Endothelial cell of umbilical vein (primary cell): ENCODE measurements around the gene PROC. TPM values are rescaled to one million over a fixed set of nuclear protein-coding genes. Genes with fewer than 3 reads are reported as not detected.

ENCODE experiments used
- BruUV-seq: library from RNA; stranded (reverse); fragments of 400-500 nt; replicated peaks from 2 replicates; lab custom pipeline; 2021; lab: Mats Ljungman, UMichigan
- CTCF ChIA-PET: fragments of 300-600, 350-600 bp; sonication (Branson Sonifier 250); formaldehyde crosslinking; loops from one replicate; lab custom pipeline; 2021; ENCODE audit warnings: antibody characterized with exemption, inconsistent platforms; lab: Charles Lee
- POLR2A ChIA-PET: fragments of 300-600, 350-600 bp; sonication (Branson Sonifier 250); formaldehyde crosslinking; loops from one replicate; lab custom pipeline; 2021; ENCODE audit warnings: antibody characterized with exemption, inconsistent platforms; lab: Charles Lee
- DNase-seq: peaks from one replicate; pipeline ENCODE4 v3.0.0-alpha.2; 2011; ENCODE audit warnings: low read depth, low spot score
- FAIRE-seq: peaks from 2 replicates; lab custom pipeline; 2011; peaks lifted over from hg19 to GRCh38; lab: Jason Lieb, UNC
- H2AFZ ChIP-seq: 2 replicates; pipeline ENCODE4 v1.6.0; 2012; ENCODE audit warnings: low read depth, low read length, control low read depth, inconsistent platforms
- H3K27ac ChIP-seq: 2 replicates; pipeline ENCODE4 v1.5.1; 2011; ENCODE audit warnings: low read depth, mild to moderate bottlenecking, control low read depth, low read length, moderate library complexity; ENCODE audit not compliant: insufficient read depth
- H3K27me3 ChIP-seq, 2 experiments: 2 replicates each; pipeline versions ENCODE4 v1.6.0 to v1.6.1; 2011; ENCODE audit warnings: low read length in 2 of 2, mixed read lengths in 1 of 2; ENCODE audit not compliant: control insufficient read depth in 2 of 2, insufficient read depth in 2 of 2
- H3K36me3 ChIP-seq, 2 experiments: 2 replicates in 1 of 2; 3 replicates in 1 of 2; pipeline ENCODE4 v1.5.1; 2011; ENCODE audit warnings: low read length in 2 of 2, mild to moderate bottlenecking in 1 of 2, moderate library complexity in 1 of 2; ENCODE audit not compliant: control insufficient read depth in 2 of 2, insufficient read depth in 2 of 2; ENCODE audit errors: extremely low read depth in 1 of 2
- H3K4me1 ChIP-seq: 3 replicates; pipeline ENCODE4 v1.5.1; 2011; ENCODE audit warnings: mild to moderate bottlenecking, low read length; ENCODE audit not compliant: control insufficient read depth, insufficient read depth; ENCODE audit errors: extremely low read depth
- H3K4me2 ChIP-seq: 2 replicates; pipeline ENCODE4 v1.6.1; 2011; ENCODE audit warnings: low read length, control low read depth, mixed read lengths; ENCODE audit not compliant: insufficient read depth
- H3K4me3 ChIP-seq, 3 experiments: fragments of 200-600 bp in 1 of 3; sonication (generic), shearing (Covaris generic) in 1 of 3; replicated peaks in 1 of 3; 2 replicates each; pipeline ENCODE4 v1.5.1; 2011 to 2016; ENCODE audit warnings: control low read depth in 3 of 3, low read length in 3 of 3, mild to moderate bottlenecking in 2 of 3, inconsistent platforms in 1 of 3, low read depth in 1 of 3, moderate library complexity in 1 of 3; ENCODE audit not compliant: insufficient read depth in 1 of 3
- H3K79me2 ChIP-seq: 2 replicates; pipeline ENCODE4 v1.6.0; 2012; ENCODE audit warnings: low read length, inconsistent platforms; ENCODE audit not compliant: control insufficient read depth, insufficient read depth
- H3K9ac ChIP-seq: replicated peaks from 2 replicates; pipeline ENCODE3; 2011; ENCODE audit warnings: low read length, control low read depth; ENCODE audit not compliant: insufficient read depth; ENCODE audit errors: extremely low read depth
- H3K9me1 ChIP-seq: replicated peaks from 3 replicates; pipeline ENCODE4 v1.6.0; 2011; ENCODE audit warnings: mild to moderate bottlenecking, low read length; ENCODE audit not compliant: control insufficient read depth, insufficient read depth; ENCODE audit errors: extremely low read depth
- H3K9me3 ChIP-seq: replicated peaks from 2 replicates; pipeline ENCODE4 v1.5.1; 2012; ENCODE audit warnings: low read length, inconsistent platforms; ENCODE audit not compliant: control insufficient read depth, insufficient read depth
- H4K20me1 ChIP-seq: replicated peaks from 2 replicates; pipeline ENCODE3; 2011; ENCODE audit warnings: mild to moderate bottlenecking, low read length; ENCODE audit not compliant: control insufficient read depth, insufficient read depth; ENCODE audit errors: extremely low read depth
- EZH2 ChIP-seq: IDR thresholded peaks from 2 replicates; pipeline ENCODE4 v1.6.1; 2012; ENCODE audit warnings: borderline replicate concordance, low read depth, mild to moderate bottlenecking, moderate library complexity, low read length, inconsistent platforms; ENCODE audit not compliant: severe bottlenecking
- FOS ChIP-seq: IDR thresholded peaks from 2 replicates; pipeline ENCODE4 v1.6.1; 2011; ENCODE audit warnings: mild to moderate bottlenecking, low read length, moderate library complexity, borderline replicate concordance; ENCODE audit not compliant: insufficient read depth
- GATA2 ChIP-seq: IDR thresholded peaks from 2 replicates; pipeline ENCODE4 v1.7.0; 2011; ENCODE audit warnings: low read depth, mild to moderate bottlenecking, moderate library complexity, mixed read lengths, low read length; ENCODE audit not compliant: insufficient read length, insufficient read depth
- JUN ChIP-seq: IDR thresholded peaks from 2 replicates; pipeline ENCODE4 v1.6.1; 2011; ENCODE audit warnings: borderline replicate concordance, low read depth; ENCODE audit not compliant: insufficient read length, insufficient read depth
- MYC ChIP-seq: IDR thresholded peaks from one replicate; pipeline ENCODE4 v1.6.1; 2011; ENCODE audit warnings: mild to moderate bottlenecking, low read depth, low read length
- POLR2A ChIP-seq: IDR thresholded peaks from 2 replicates; pipeline ENCODE4 v1.6.1; 2012; ENCODE audit warnings: low read depth, mild to moderate bottlenecking, control low read depth, low read length
- POLR2AphosphoS5 ChIP-seq: IDR thresholded peaks from 2 replicates; pipeline ENCODE4 v1.6.1; 2012; ENCODE audit warnings: low read depth, mild to moderate bottlenecking, control low read depth, low read length, moderate library complexity; ENCODE audit not compliant: insufficient read depth
- dilution Hi-C: fragments of 300-500 bp; cut with MboI; formaldehyde crosslinking; loops from one replicate; pipeline ENCODE4 v1.15.0; 2019; ENCODE audit warnings: low sequenced_read_pairs; ENCODE audit not compliant: extremely low pct_ligation_motif_present
- intact Hi-C: fragments of 100-400 bp; cut with micrococcal nuclease; formaldehyde crosslinking; loops from one replicate; pipeline ENCODE4 v1.10.0; 2022
- polyA plus RNA-seq, 4 experiments: library from polyadenylated mRNA; depleted of rRNA in 3 of 4; stranded (reverse) in 3 of 4; unstranded in 1 of 4; fragments of >200 nt; gene quantifications; 2 replicates each; pipeline versions ENCODE4 v1.2.1 to v1.2.3, GENCODE V29; 2011 to 2012; ENCODE audit warnings: missing spikeins in 1 of 4
- total RNA-seq: library from RNA; stranded (reverse); gene quantifications from 2 replicates; pipeline ENCODE4 v1.2.3, GENCODE V29; 2021
- TF ChIP-seq, protein P1 (sequence below), 2 donors: IDR thresholded peaks; 1 replicate in 1 of 2; 2 replicates in 1 of 2; pipeline ENCODE4 v1.5.1; 2011; ENCODE audit warnings: low read length in 2 of 2, mild to moderate bottlenecking in 2 of 2, moderate library complexity in 2 of 2, control low read depth in 1 of 2, inconsistent platforms in 1 of 2, low read depth in 1 of 2; ENCODE audit not compliant: insufficient read depth in 1 of 2; ENCODE audit errors: extremely low read depth in 1 of 2
- TF ChIP-seq, protein P2 (sequence below): IDR thresholded peaks from 2 replicates; pipeline ENCODE4 v1.6.1; 2011; ENCODE audit not compliant: insufficient read depth, insufficient read length

The PROC gene
- total and polyA plus RNA-seq, 2 donors (not counting 3 experiments of a cell fraction or from before 2014, with no cell fraction given), result not detected

DNA sequence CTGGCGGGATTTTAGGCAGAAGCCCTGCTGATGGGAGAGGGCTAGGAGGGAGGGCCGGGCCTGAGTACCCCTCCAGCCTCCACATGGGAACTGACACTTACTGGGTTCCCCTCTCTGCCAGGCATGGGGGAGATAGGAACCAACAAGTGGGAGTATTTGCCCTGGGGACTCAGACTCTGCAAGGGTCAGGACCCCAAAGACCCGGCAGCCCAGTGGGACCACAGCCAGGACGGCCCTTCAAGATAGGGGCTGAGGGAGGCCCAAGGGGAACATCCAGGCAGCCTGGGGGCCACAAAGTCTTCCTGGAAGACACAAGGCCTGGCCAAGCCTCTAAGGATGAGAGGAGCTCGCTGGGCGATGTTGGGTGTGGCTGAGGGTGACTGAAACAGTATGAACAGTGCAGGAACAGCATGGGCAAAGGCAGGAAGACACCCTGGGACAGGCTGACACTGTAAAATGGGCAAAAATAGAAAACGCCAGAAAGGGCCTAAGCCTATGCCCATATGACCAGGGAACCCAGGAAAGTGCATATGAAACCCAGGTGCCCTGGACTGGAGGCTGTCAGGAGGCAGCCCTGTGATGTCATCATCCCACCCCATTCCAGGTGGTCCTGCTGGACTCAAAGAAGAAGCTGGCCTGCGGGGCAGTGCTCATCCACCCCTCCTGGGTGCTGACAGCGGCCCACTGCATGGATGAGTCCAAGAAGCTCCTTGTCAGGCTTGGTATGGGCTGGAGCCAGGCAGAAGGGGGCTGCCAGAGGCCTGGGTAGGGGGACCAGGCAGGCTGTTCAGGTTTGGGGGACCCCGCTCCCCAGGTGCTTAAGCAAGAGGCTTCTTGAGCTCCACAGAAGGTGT lies 8.5 kb downstream of the PROC start:
- dilution Hi-C loops, result no loop called here
- no TSS peak for BruUV-seq
- H3K36me3 ChIP-seq, result no peaks in the 10 kb centered on the region
- H3K27me3 ChIP-seq, result peaks cover 10 to 16% of the 10 kb centered on the region in 2 experiments
- H3K27ac ChIP-seq, result no peak overlapping the region
- no peaks in the 10 kb centered on the region for H3K9me1 ChIP-seq
- H2AFZ ChIP-seq, result no peak overlapping the region
- peaks cover 4% of the 10 kb centered on the region for H3K4me1 ChIP-seq
- ChIA-PET POLR2A (no interaction called here), CTCF (interaction anchor here (1.0 to 1.7 kb wide), 3 partner anchors 9 to 12 kb away, joined by 3 to 4 read pairs (median 3); no protein-coding TSS in a partner anchor)
- DNase-seq (no peak), FAIRE-seq (no peak)
- intact Hi-C loops, result no loop called here
- no peak overlapping the region for H3K4me2 ChIP-seq
- H3K4me3 ChIP-seq, result no peak overlapping the region
- H3K79me2 ChIP-seq, result no peaks in the 10 kb centered on the region
- TF ChIP-seq EZH2 (no peak), JUN (no peak), POLR2AphosphoS5 (no peak), MYC (no peak), POLR2A (no peak), FOS (no peak), GATA2 (no peak)
- TF ChIP-seq, protein P1, sequence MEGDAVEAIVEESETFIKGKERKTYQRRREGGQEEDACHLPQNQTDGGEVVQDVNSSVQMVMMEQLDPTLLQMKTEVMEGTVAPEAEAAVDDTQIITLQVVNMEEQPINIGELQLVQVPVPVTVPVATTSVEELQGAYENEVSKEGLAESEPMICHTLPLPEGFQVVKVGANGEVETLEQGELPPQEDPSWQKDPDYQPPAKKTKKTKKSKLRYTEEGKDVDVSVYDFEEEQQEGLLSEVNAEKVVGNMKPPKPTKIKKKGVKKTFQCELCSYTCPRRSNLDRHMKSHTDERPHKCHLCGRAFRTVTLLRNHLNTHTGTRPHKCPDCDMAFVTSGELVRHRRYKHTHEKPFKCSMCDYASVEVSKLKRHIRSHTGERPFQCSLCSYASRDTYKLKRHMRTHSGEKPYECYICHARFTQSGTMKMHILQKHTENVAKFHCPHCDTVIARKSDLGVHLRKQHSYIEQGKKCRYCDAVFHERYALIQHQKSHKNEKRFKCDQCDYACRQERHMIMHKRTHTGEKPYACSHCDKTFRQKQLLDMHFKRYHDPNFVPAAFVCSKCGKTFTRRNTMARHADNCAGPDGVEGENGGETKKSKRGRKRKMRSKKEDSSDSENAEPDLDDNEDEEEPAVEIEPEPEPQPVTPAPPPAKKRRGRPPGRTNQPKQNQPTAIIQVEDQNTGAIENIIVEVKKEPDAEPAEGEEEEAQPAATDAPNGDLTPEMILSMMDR (IDR thresholded peaks at IDR 0.05; ENCODE audit: extremely low read depth in 1 of 2, insufficient read depth in 1 of 2, low read depth in 1 of 2, low read length in 2 of 2), result no peak
- TF ChIP-seq, protein P2, sequence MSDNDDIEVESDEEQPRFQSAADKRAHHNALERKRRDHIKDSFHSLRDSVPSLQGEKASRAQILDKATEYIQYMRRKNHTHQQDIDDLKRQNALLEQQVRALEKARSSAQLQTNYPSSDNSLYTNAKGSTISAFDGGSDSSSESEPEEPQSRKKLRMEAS, result no peak
- H3K9ac ChIP-seq, result no peak overlapping the region
- no peaks in the 10 kb centered on the region for H3K9me3 ChIP-seq
- H4K20me1 ChIP-seq, result no peaks in the 10 kb centered on the region
